Activated CD8-positive, alpha-beta T cell treated with anti-CD3 and anti-CD28 coated beads, Interleukin-2, amount 10 ng/mL, durations not matched to agents 7 days and 5 days (primary cell): ENCODE measurements around the gene CLN6. TPM values are rescaled to one million over a fixed set of nuclear protein-coding genes. Genes with fewer than 3 reads are reported as not detected.

Experiments
- ATAC-seq: fragments of 150-1000 bp; cut with Tn5 transposase; one replicate; pipeline ENCODE4 v1.10.0; 2021; ENCODE audit warnings: moderate library complexity
- CTCF ChIA-PET: fragments of 350-600 bp; sonication (Branson Sonifier 250); formaldehyde crosslinking; loops from one replicate; lab custom pipeline; 2021; ENCODE audit warnings: antibody characterized with exemption; lab: Charles Lee
- POLR2A ChIA-PET: fragments of 350-600 bp; sonication (Branson Sonifier 250); formaldehyde crosslinking; loops from one replicate; lab custom pipeline; 2021; ENCODE audit warnings: antibody characterized with exemption; lab: Charles Lee
- DNase-seq: peaks from one replicate; pipeline ENCODE4 v3.0.0-alpha.2; 2020
- H3K27ac Mint-ChIP-seq: one replicate; pipeline ENCODE4 v1.8.0; 2021; ENCODE audit warnings: mild to moderate bottlenecking, mixed read lengths
- H3K27me3 Mint-ChIP-seq: one replicate; pipeline ENCODE4 v1.8.0; 2021; ENCODE audit warnings: low read depth, mixed read lengths
- H3K36me3 Mint-ChIP-seq: one replicate; pipeline ENCODE4 v1.8.0; 2021; ENCODE audit warnings: low read depth, mixed read lengths
- H3K4me1 Mint-ChIP-seq: one replicate; pipeline ENCODE4 v1.8.0; 2021; ENCODE audit warnings: low read depth, mixed read lengths
- H3K4me3 Mint-ChIP-seq: one replicate; pipeline ENCODE4 v1.8.0; 2021; ENCODE audit warnings: mild to moderate bottlenecking, mixed read lengths
- H3K9me3 Mint-ChIP-seq: one replicate; pipeline ENCODE4 v1.8.0; 2022; ENCODE audit warnings: mixed read lengths; ENCODE audit not compliant: insufficient read depth
- total RNA-seq, 2 experiments: library from RNA; stranded (reverse); gene quantifications; one replicate each; pipeline ENCODE4 v1.2.3, GENCODE V29; 2021

CLN6 gene
- total RNA-seq, 2 experiments from 2014 or later, result 64.5 to 69.7 TPM

DNA sequence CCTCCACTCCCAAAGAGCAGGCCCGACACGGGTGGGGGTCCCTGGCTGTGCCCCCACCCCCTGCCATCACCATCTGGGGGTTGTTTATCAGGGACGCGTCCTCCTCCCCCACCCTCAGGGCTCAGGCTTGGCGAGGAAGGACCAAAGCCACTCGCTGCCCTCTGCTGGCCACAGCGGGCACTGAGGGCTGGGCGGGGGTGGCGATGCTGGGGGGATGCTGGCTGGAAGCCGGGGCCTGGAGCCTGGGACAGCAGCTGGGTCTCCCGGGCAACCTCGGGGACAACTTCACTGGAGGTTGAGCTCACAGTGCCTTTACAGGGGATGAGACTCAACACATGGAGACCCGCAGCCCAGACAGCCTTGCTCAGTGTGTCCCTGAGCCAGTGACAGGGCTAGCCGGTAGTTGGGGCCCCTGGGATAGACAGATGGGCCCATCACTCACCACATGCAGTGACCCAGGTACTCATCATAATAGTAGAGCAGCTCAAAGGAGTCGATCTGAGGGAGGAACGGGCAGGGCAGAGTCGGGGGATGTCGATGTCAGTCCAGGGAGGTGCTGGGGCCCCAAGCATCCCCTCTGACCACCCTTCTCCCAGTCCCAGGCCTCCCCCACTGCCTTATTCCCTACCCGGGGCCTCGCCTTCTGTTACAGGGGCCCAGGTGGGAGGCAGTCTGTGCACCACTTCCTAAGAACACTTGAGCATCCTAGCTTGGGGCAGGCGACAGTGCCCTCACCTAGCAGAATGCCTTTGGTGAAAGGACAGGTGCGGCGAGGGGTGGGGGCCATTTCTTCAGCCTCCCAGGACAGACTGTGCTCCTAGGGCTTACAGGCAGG lies 18.5 kb downstream of the CLN6 start:
- ATAC-seq, result peak; percentile 47
- Mint-ChIP-seq H3K9me3 (no peaks in the 10 kb centered on the region), H3K4me1 (peaks cover 31% of the 10 kb centered on the region), H3K27ac (peak overlapping the region; percentile 55), H3K36me3 (peaks cover 9% of the 10 kb centered on the region), H3K27me3 (no peaks in the 10 kb centered on the region), H3K4me3 (no peak overlapping the region)
- peak; percentile 61 for DNase-seq
- CTCF ChIA-PET, result interaction anchor here (0.9 to 2.3 kb wide), 7 partner anchors 8 to 347 kb away, joined by 3 to 10 read pairs (median 3); no protein-coding TSS in a partner anchor
- POLR2A ChIA-PET, result no interaction called here

GRCh38 chr15:68210409-68210756 lies 19.1 kb downstream of the CLN6 start:
- DNase-seq (no peak), ATAC-seq (no peak)
- Mint-ChIP-seq H3K4me3 (no peak overlapping the region), H3K27ac (peak overlapping the region; percentile 89), H3K36me3 (peaks cover 10% of the 10 kb centered on the region), H3K4me1 (peaks cover 31% of the 10 kb centered on the region), H3K27me3 (no peaks in the 10 kb centered on the region), H3K9me3 (no peaks in the 10 kb centered on the region)
- ChIA-PET CTCF (interaction anchor here (0.6 to 2.3 kb wide), 8 partner anchors 9 to 346 kb away, joined by 3 to 10 read pairs (median 4); partner anchors contain the start of gene CLN6), POLR2A (no interaction called here)

DNA sequence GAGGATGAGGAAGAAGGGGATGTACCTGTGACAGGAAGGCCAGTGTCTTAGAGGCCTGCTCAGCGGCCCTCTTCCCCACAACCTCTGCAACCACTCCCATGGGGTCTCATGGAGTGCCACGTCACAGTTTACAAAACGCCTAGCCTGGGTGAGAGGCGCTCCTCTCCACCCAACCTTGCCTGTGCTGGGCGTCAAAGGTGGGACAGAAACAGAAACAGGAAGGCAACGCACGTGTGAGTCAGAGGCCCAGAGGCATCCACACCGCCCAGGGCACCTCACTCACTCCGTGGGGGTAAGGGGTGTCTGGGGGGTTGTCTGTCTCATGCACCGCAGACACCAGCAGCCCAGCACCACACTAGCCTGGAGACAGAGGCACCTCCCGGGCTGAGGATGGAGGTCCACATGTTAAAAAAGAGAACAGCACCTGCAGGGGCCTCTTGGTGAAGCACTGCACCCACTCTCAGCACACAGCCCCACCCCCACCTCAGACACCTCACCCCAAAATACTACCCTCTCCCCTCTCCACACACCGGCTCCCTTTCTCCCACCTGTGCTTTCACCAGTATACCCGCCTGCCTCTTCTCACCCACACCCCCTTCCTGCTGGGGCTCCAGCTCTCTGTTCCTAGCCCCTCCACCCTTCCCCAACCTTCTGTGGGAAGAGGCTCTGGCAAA lies 19.7 kb downstream of the CLN6 start:
- Mint-ChIP-seq H3K36me3 (peaks cover 11% of the 10 kb centered on the region), H3K27ac (peak overlapping the region; percentile 89)
- POLR2A ChIA-PET, result no interaction called here

GRCh38 chr15:68209272-68209671 lies 20.3 kb downstream of the CLN6 start:
- Mint-ChIP-seq H3K27me3 (no peaks in the 10 kb centered on the region), H3K27ac (peak overlapping the region; percentile 89), H3K9me3 (no peaks in the 10 kb centered on the region), H3K36me3 (peaks cover 14% of the 10 kb centered on the region), H3K4me1 (peaks cover 33% of the 10 kb centered on the region), H3K4me3 (peak overlapping the region; percentile 5)
- ChIA-PET CTCF (no interaction called here), POLR2A (no interaction called here)
- ATAC-seq (peak; percentile 14), DNase-seq (no peak)

More for the DNA sequence above, 19.7 kb downstream of the CLN6 start:
- DNase-seq (peak; percentile 52), ATAC-seq (peak; percentile 54)
- CTCF ChIA-PET, result interaction anchor here (0.6 to 2.3 kb wide), 7 partner anchors 8 to 35 kb away, joined by 3 to 10 read pairs (median 3); partner anchors contain the start of gene CLN6
- no peaks in the 10 kb centered on the region for H3K27me3 Mint-ChIP-seq
- no peaks in the 10 kb centered on the region for H3K9me3 Mint-ChIP-seq
- H3K4me1 Mint-ChIP-seq, result peaks cover 31% of the 10 kb centered on the region
- H3K4me3 Mint-ChIP-seq, result no peak overlapping the region

GRCh38 chr15:68208636-68209240 lies 20.8 kb downstream of the CLN6 start:
- Mint-ChIP-seq H3K4me1 (peaks cover 33% of the 10 kb centered on the region), H3K9me3 (no peaks in the 10 kb centered on the region), H3K36me3 (peaks cover 13% of the 10 kb centered on the region), H3K27me3 (no peaks in the 10 kb centered on the region), H3K27ac (peak overlapping the region; percentile 89), H3K4me3 (peak overlapping the region; percentile 34)
- DNase-seq, result peak; percentile 46
- POLR2A ChIA-PET, result no interaction called here
- ATAC-seq, result peak; percentile 9
- CTCF ChIA-PET, result no interaction called here

- H3K4me3 Mint-ChIP-seq, result peak overlapping the region; percentile 27
- H3K9me3 Mint-ChIP-seq, result no peaks in the 10 kb centered on the region
- DNase-seq (no peak), ATAC-seq (no peak)
- H3K27ac Mint-ChIP-seq, result peak overlapping the region; percentile 71
- CTCF ChIA-PET, result no interaction called here
- no peaks in the 10 kb centered on the region for H3K27me3 Mint-ChIP-seq
- POLR2A ChIA-PET, result no interaction called here
- H3K36me3 Mint-ChIP-seq, result peaks cover 13% of the 10 kb centered on the region
- H3K4me1 Mint-ChIP-seq, result peaks cover 33% of the 10 kb centered on the region
Measured at GRCh38 chr15:68208136-68208535, 21.4 kb downstream of the CLN6 start.

- ChIA-PET CTCF (no interaction called here), POLR2A (interaction anchor here (0.9 kb wide), 1 partner anchor 153 kb away, joined by 3 read pairs; the partner anchor contains the start of gene PIAS1)
- DNase-seq, result no peak
- Mint-ChIP-seq H3K4me1 (peaks cover 33% of the 10 kb centered on the region), H3K27ac (peak overlapping the region; percentile 56), H3K27me3 (no peaks in the 10 kb centered on the region), H3K9me3 (no peaks in the 10 kb centered on the region), H3K4me3 (no peak overlapping the region), H3K36me3 (peaks cover 13% of the 10 kb centered on the region)
- no peak for ATAC-seq
Measured at GRCh38 chr15:68207176-68207935, 22.2 kb downstream of the CLN6 start.

GRCh38 chr15:68206711-68207151 lies 22.8 kb downstream of the CLN6 start:
- DNase-seq (no peak), ATAC-seq (no peak)
- H3K4me3 Mint-ChIP-seq, result no peak overlapping the region
- CTCF ChIA-PET, result no interaction called here
- no peaks in the 10 kb centered on the region for H3K27me3 Mint-ChIP-seq
- no peaks in the 10 kb centered on the region for H3K9me3 Mint-ChIP-seq
- H3K4me1 Mint-ChIP-seq, result peaks cover 33% of the 10 kb centered on the region
- peaks cover 13% of the 10 kb centered on the region for H3K36me3 Mint-ChIP-seq
- POLR2A ChIA-PET, result no interaction called here
- no peak overlapping the region for H3K27ac Mint-ChIP-seq

- DNase-seq, result no peak
- Mint-ChIP-seq H3K9me3 (no peaks in the 10 kb centered on the region), H3K4me3 (peak overlapping the region; percentile 54), H3K36me3 (peaks cover 13% of the 10 kb centered on the region), H3K27ac (peak overlapping the region; percentile 77), H3K4me1 (peaks cover 33% of the 10 kb centered on the region), H3K27me3 (no peaks in the 10 kb centered on the region)
- ChIA-PET POLR2A (no interaction called here), CTCF (no interaction called here)
- no peak for ATAC-seq
Measured at GRCh38 chr15:68205954-68206539, 23.5 kb downstream of the CLN6 start.

DNA sequence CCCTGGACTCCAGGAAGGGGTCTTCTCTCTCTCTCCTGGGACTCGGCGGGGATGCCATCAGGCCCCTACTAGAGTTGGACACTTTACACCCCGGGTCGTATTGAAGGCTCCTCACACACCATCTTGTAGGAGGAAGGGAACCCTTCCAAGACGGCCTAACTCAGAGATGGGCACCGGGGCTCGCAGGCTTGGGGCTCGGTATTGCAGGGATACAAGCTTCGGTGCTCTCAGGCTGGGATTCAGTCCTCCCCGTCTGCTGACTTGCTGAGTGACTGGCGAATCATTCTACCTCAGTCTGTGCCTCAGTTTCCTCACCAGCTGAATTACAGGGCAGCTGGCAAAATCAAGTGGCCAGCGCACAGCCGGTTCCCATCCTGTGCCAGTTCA lies 24.0 kb downstream of the CLN6 start:
- DNase-seq, result no peak
- CTCF ChIA-PET, result interaction anchor here (1.1 kb wide), 1 partner anchor 11 kb away, joined by 3 read pairs; no protein-coding TSS in a partner anchor

More for the DNA sequence above, 24.0 kb downstream of the CLN6 start:
- POLR2A ChIA-PET, result no interaction called here
- H3K4me1 Mint-ChIP-seq, result peaks cover 30% of the 10 kb centered on the region
- peaks cover 13% of the 10 kb centered on the region for H3K36me3 Mint-ChIP-seq
- H3K9me3 Mint-ChIP-seq, result no peaks in the 10 kb centered on the region
- no peak for ATAC-seq
- no peaks in the 10 kb centered on the region for H3K27me3 Mint-ChIP-seq
- peak overlapping the region; percentile 54 for H3K4me3 Mint-ChIP-seq
- peak overlapping the region; percentile 77 for H3K27ac Mint-ChIP-seq
